Uterus (tissue), 2 donors: ENCODE measurements around the gene WARS2.

ENCODE experiments used
- POLR2A ChIP-seq, 2 donors: fragments of 450-650 bp; IDR thresholded peaks; one replicate each; pipeline ENCODE4 v1.6.1; 2016; ENCODE audit warnings: antibody characterized with exemption in 2 of 2, mild to moderate bottlenecking in 1 of 2, moderate library complexity in 1 of 2
- TF ChIP-seq, protein P1 (sequence below), 4 experiments: fragments of 200-600 bp in 2 of 4; fragments of 450-650 bp in 2 of 4; sonication (generic) in 2 of 4; IDR thresholded peaks; one replicate each; pipeline ENCODE4 v1.5.1; 2016 to 2019; ENCODE audit warnings: antibody characterized with exemption in 4 of 4, mild to moderate bottlenecking in 2 of 4, moderate library complexity in 1 of 4

DNA sequence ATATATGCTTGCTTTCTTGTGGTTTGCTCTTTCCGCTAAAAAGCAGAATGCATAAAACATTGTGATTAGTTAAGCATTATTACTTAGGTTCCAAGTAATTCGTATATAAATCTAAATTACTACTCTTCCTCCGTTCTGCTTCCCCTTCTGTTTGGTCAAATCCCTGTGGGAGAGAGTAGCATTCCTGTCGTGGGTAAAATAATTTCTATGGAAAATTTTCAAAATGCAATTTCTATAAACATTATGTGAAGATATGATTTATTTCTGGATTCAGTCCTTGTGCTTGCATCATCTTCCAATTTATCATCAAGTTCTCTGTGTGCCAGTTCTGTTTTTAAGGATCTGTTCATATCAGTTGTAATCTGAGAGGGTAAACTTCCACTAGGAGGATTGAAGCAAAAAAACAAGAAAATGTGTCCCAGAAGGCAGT, 7.2 kb upstream of the WARS2 start:
- TF ChIP-seq POLR2A (IDR thresholded peaks at IDR 0.05): no peak
- TF ChIP-seq, protein P1, sequence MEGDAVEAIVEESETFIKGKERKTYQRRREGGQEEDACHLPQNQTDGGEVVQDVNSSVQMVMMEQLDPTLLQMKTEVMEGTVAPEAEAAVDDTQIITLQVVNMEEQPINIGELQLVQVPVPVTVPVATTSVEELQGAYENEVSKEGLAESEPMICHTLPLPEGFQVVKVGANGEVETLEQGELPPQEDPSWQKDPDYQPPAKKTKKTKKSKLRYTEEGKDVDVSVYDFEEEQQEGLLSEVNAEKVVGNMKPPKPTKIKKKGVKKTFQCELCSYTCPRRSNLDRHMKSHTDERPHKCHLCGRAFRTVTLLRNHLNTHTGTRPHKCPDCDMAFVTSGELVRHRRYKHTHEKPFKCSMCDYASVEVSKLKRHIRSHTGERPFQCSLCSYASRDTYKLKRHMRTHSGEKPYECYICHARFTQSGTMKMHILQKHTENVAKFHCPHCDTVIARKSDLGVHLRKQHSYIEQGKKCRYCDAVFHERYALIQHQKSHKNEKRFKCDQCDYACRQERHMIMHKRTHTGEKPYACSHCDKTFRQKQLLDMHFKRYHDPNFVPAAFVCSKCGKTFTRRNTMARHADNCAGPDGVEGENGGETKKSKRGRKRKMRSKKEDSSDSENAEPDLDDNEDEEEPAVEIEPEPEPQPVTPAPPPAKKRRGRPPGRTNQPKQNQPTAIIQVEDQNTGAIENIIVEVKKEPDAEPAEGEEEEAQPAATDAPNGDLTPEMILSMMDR (IDR thresholded peaks at IDR 0.05): no peak
